HG03064 (cell line): ENCODE results near the gene STAB2.

Source experiments
- ATAC-seq: cut with Tn5 transposase; IDR thresholded peaks from one replicate; pipeline ENCODE4 v1.9.1; 2021; ENCODE audit warnings: low read depth; ENCODE audit not compliant: unreplicated experiment

Gene STAB2, protein sequence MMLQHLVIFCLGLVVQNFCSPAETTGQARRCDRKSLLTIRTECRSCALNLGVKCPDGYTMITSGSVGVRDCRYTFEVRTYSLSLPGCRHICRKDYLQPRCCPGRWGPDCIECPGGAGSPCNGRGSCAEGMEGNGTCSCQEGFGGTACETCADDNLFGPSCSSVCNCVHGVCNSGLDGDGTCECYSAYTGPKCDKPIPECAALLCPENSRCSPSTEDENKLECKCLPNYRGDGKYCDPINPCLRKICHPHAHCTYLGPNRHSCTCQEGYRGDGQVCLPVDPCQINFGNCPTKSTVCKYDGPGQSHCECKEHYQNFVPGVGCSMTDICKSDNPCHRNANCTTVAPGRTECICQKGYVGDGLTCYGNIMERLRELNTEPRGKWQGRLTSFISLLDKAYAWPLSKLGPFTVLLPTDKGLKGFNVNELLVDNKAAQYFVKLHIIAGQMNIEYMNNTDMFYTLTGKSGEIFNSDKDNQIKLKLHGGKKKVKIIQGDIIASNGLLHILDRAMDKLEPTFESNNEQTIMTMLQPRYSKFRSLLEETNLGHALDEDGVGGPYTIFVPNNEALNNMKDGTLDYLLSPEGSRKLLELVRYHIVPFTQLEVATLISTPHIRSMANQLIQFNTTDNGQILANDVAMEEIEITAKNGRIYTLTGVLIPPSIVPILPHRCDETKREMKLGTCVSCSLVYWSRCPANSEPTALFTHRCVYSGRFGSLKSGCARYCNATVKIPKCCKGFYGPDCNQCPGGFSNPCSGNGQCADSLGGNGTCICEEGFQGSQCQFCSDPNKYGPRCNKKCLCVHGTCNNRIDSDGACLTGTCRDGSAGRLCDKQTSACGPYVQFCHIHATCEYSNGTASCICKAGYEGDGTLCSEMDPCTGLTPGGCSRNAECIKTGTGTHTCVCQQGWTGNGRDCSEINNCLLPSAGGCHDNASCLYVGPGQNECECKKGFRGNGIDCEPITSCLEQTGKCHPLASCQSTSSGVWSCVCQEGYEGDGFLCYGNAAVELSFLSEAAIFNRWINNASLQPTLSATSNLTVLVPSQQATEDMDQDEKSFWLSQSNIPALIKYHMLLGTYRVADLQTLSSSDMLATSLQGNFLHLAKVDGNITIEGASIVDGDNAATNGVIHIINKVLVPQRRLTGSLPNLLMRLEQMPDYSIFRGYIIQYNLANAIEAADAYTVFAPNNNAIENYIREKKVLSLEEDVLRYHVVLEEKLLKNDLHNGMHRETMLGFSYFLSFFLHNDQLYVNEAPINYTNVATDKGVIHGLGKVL (N-terminal part only)

DNA sequence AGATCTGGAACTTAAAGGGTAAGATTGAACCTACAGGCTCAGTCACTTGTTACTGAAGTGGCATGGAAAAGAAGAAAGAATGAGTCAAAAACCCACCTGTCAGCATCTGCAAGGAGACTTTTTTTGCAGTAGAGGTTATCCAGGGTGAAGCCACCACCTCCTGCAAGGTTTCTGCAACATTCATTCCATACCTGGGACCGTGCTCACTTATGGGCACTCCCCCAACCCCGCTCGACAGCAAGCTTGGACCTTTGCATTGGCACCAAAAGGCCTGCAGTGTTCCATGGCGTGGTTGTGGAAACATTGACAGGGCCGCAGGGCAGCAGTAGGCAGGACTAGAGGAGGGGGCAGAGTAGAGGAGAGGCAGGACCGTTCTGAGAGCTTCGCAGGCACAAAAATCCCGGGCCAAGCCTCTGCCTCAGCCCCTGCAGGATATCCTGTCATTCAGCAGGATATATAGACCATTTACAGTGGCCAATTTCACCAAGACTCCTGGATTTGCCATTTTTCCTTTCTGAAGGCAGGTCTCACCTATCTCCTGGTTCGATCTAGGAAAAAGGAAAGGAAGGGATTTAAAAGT, at the start of gene STAB2:
STAB2 (plus strand) TSS at position 483 of the 580 bp plus-strand sequence. CDS start 204 bp downstream, outside the sequence.
- no peak for ATAC-seq

DNA sequence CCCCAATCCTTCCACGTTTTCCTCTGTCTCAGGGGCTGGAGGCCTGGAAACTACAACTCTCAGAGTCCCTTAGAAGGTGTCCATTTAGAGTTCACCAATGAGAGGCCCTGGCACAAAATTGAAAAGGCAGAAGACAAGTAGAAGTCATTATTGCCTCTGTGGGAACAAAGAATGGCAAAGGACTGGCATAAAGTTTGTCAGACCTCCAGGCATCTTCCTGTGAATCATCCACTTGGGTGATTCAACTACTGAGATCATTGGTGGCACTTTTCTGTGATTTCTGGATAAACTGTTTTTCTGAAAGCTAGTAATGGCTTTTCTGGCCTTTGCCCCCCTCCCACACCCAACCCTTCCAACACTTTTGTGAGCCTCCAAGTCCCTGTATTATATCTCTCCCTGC, 48.7 kb upstream of the STAB2 start:
- ATAC-seq = no peak

DNA sequence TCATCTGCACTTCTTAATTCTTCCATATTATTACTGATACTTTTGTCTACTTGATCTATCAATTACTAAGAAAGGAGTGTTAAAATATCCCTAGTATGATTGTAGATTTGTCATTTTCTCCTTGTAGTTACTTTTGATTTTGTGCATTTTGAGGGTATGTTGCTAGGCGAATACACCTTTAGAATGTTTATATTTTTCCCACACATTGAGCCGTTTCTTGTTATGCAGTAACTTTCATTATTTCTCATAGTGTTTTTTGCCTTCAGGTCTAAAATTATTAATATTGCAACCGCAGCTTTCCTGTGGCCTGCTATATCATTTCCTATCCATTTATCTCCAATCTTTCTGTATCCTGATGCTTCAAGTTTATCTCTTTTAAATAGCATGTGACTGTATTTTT, 46.8 kb upstream of the STAB2 start:
- no peak for ATAC-seq

DNA sequence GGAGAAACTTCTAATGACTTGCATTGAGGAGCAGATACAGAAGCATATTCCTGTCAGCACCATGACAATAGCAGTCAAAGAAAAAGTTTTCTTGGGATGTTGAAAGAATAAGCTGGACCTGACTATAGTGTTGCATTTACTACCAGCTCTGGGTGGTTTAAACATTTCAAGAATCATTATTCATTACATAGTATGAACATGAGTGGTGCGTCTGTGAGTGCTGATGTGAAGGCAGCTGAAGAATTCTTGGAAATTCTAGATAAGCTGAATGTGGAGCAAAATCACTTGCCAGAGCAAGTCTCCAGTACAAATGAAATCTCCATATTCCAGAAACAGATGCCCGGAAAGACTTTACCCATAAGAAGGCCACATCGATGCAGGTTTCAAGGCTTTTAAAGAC, 45.0 kb upstream of the STAB2 start:
- ATAC-seq = no peak

DNA sequence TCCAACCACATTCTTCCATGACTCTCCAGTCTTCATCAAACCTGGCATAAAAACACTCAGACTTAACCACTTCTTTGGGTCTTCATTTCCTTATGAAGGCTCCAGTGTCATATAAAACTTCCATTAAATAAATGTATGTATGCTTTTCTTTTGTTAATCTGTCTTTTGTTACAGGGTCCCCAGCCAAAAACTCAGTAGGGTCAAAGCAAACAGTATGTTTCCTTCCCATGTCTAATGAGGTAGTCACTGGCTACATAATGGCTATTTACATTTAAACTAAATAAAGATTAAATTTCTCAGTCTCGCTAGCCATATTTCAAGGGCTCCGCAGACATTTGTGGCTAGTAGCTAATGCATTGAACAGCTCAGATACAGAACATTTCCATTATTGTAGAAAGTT, 40.1 kb upstream of the STAB2 start:
- ATAC-seq = no peak

DNA sequence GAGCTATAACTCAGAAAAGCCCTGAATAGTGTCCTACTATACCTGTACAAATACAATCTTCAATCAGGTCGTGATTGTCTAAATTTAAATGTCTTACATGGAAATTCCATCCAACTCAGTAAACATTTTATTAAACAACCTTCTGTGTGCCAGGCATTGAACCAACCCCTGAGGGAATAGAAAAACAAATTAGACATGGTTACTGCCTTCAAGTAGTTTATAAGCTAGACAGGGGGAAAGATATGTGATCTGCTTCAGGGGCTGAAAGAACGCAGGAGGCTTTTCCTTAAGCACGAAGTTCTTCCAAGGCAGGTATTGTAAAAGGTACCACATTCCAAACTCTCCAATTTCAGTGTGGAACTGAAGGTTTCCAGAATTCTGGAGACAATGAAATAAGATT, 39.7 kb upstream of the STAB2 start:
- no peak for ATAC-seq

DNA sequence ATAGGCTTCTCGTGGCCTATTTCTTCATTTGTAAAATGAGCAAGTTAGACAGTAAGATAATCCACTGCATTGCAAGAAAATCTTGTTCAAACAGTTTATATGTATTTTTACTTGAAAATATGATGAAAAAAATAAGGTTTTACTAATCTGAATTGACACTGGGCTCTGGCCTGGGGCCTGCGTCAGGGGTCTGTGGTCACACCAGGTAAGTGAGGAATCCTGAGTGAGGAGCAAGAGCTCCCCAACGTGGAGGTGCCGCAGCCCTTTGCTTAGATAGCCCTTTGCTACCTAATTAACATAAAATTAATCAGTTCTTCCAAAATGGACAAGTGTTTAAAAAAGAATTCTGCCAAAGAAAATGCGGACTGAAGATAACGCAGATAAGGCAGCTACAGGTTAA, 39.1 kb upstream of the STAB2 start:
- ATAC-seq = no peak

DNA sequence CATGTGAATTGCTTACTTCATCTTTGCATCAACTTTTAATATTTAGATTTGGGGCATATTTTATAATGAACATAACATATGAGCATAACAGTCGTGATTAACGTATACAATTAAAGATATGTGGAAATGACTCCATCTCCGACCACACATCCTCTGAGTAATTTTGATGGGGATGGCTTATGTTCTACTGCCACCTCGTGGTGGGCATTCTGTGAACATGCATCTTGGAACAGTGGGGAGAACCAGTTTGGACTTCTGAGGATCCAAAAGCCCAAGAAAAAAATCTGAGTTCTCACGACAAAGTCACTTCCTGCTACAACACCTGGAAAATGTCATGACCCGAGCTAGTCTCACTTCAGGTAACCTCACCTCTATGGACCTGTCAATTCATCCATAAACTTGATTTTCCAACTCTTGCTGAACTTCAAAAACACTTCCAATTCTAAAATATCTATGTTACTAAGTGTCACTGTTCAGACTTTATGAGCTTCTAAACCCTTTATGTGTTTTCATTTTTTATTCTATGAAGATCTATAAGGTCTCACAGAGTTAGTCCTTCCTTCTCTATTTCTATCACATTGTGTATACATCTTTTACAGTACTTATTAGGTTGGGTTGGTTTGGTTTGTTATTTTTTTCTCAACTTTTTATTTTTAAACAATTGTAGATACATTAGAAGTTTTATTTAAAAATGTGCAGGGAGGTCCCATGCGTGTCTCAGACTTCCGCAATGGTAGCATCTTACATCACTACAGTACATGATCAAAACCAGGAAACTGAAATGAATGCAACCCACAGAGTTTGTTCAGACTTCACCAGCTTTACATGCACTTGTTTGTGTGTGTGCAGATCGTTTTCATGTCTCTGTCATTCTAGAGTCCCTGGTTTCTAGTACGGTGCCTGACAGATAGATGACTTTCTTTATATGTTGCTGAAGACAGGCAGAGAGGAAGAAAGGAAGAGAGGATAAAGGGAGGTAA, 38.2 kb upstream of the STAB2 start:
- ATAC-seq = peak; percentile 66

DNA sequence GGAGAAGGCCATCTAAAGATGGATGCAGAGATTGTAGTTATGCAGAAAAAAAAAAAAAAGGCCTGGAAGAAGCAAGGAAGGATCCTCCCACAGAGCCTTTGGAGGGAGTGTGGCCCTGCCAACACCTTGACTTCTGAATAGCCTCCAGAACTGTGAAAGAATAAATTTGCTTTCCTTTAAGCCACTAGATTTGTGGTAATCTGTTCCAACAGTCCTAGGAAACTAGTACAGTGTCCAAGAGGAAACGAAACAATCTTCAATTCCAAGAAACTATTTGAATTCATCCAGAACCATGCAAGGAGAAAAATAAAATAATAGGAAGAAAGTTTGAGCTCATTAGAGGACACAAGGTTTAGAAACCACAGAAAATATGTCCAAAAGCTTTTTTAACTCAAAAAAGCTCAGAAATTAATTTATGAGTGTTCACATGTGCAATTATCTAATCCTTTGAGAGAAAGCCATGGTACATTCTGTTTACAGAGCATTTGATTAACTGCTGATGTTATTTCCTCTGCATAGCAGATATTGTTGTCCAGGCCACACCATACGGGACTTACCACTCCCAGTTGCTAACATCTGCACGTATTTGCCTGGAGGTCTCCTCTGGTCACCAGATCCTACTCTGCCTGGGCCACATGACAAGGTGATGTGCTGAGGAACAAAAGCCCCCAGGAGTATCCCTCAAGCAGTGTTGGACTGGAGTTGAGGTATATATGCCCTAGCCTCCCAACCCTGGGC, 30.0 kb upstream of the STAB2 start:
- ATAC-seq = no peak

DNA sequence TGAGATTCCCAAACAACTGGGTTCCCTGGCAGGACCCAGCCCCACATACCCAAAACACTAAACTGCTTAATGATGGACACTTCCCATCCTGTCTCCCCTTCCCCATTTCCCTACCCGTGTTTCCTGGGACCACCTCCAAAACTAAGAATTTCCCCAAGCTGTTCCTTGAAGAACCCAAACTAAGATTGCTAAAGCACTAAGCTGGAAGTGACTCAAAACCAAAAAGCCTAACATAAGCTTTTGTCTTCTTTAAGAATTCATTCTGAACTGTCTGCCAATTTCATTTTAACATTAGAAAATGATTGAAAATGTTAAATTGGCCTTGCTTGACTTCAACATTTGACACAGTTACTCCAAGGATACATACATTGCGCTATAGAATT, 29.5 kb upstream of the STAB2 start:
- no peak for ATAC-seq

DNA sequence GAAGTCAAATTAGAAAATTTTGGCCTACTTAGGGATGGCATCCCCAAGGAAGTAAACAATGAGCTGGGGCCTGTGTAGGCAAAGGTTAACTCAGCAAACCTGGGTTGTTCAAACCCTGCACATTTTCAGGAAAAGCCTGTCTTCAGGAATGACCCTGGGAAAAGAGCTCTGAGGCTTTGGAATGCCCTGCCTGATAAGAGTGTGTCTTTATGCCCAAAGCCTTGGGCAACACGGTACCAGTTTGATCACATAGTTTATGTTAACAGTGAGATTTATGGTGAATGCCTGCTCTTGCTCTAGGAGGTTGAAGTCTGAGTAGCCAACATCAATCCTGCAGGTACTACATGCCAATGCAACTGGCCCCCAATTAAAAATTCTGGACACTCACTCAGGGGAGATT, 28.2 kb upstream of the STAB2 start:
- ATAC-seq = no peak

DNA sequence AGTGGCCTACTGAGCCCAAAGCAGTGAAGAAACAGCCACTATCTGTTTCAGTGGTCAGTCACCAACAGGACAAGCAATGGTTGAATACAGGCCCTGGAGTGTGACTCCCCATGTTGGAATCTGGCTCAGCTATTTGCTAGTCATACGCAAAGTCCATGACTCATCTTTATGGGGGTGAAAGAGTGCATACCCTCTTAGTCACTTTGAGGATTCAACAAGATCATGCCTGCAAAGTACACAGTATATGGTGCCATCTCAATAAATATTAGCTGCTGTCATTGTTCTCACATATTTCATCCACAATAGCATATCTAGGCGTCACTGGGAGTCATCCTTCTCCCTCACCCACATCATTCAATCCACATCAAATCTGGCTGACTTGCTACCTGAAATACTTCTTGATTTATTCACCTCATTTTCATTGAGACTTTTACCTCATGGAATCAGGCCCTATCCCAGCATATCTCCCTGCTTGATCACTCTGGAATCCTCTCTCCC, 26.4 kb upstream of the STAB2 start:
- no peak for ATAC-seq

DNA sequence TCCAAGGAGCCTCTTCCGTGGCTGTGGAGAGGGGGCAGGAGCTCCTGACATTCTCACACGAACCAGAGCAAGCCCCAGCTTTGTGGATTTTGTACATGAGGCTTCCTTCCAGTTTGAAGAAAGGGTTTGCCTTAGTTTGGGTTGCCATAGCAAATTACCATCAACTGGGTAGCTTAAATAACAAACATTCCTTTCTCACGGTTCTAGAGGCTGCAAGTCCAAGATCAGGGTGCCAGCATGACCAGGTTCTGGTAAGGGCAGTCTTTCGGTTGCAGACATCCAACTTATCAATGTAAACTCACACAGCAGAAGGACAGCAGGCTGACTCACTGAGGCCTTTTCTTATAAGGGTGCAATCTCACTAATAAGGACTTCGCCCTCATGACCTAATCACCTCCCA, 25.9 kb upstream of the STAB2 start:
- no peak for ATAC-seq

DNA sequence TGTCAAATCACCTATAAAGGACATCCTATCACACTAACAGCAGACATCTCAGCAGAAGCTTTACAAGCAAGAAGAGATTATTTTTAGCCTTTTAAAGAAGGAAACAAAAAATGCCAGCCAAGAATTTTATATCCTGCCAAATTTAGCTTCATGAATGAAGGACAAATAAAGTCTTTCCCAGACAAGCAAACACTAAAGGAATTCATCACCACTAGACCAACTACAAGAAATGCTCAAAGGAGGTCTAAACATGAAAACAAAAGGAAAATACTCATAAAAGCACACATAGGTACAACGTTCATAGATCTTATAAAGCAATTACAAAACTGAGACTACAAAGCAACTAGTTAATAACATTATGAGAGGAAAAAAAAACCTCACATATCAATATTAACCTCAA, 20.7 kb upstream of the STAB2 start:
- no peak for ATAC-seq

DNA sequence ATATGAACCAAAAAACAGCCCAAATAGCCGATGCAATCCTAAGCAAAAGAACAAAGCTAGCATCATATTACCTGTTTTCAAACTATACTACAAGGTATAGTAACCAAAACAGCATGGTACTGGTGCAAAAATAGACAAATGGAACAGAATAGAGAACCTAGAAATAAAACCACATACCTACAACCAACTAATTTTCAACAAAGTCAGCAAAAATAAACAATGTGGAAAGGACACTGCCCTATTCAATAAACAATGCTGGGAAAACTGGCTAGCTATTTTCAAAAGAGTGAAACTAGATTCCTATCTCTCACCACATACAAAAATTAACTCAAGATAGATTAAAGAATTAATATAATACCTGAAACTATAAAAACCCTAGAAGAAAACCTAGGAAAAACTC, 17.8 kb upstream of the STAB2 start:
- no peak for ATAC-seq

DNA sequence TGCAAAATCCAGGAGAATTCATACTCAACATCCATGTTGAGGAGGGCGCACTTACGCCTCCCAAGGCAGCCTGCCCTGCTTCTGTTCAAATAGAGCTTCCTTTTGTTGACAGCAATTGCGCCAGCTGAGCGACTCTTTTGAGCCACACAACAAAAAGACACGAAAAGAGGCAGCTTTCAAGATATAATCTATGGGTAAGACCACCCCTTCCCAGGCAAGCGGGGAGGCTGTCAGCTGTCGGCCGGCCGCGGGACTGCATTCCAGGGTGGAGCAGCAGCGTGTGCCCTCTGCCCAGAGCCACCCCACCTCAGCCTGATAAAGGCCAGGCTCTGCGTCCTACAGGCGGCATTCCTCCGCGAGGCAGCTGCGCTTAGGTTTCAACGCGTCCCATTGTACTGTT, 15.8 kb upstream of the STAB2 start:
- no peak for ATAC-seq

DNA sequence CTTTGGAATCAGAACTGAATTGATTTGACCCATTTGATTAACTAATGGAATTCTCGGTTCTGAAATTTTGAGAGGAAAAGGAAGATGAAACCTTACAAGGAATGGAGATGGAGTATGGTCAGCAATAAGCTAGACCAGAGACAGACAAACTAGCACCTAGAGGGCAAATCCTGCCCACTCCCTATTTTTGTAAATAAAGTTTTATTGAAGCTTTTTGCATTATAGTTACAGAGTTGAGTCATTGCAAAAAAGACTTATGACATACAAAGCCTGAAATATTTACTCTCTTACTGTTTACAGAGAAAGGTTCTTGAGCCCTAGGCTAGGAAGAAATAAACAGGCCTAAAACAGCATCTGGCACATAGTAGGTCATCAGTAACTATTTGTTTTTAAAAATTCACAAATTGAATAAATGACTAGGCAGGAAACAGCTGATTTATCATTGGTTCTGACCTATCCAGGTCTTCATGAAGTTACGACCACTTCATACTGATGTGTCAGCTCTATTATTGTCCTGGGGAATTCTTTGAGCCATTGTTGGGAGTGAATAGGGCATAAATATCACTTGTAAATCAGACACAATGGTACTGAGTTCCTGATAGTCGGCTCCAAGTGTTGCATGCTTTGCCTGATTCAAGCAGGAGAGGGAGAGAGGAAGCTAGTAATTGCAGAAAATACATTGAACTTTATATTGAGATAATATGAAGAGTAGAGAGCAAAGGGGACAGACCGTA, 14.6 kb upstream of the STAB2 start:
- ATAC-seq = no peak

DNA sequence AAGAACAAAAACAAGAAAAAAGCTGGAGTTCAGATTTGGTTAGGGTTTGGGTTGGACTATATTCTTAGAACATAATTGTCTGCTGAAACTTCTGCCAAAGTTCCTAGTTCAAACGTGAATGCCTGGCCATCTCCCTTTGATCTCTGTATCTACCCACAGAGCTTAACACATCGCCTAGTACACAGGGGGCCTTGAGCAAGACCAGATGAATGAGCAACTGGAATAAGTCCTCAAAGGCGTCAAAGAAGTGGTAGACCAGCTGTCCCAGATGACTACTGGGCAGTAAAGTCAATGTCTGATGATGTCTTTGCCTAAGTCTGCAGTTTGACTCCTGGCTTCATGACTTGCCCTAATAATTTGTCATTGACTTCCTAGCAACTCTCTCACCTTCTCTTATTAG, 13.9 kb upstream of the STAB2 start:
- ATAC-seq = no peak
